AG20443 (cell line): ENCODE results near the gene C1QL1.

ENCODE experiments used
- DNase-seq: peaks from one replicate; pipeline ENCODE4 v3.0.0; 2012; ENCODE audit warnings: low spot score, mixed read lengths

C1QL1 gene

DNA sequence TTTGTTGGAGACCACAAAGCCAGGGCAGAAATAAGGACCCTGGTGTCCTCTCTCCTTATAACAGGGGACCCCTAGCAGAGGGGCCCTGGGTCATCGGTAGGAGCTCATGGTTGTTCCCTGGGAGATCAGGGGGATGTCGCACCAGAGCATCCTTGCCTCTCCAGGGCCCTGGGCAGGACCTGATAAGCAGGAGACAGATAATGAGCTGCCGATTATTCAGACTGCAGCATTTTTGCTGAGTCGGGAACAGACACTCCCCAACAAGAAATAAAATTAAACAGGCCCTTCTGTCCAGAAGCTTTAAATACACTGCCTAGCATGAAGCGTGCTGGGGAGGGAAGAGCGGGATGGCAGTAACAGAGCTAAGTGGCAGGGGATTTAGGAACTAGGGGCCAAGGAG lies 37.4 kb downstream of the C1QL1 start:
- DNase-seq, result no peak

DNA sequence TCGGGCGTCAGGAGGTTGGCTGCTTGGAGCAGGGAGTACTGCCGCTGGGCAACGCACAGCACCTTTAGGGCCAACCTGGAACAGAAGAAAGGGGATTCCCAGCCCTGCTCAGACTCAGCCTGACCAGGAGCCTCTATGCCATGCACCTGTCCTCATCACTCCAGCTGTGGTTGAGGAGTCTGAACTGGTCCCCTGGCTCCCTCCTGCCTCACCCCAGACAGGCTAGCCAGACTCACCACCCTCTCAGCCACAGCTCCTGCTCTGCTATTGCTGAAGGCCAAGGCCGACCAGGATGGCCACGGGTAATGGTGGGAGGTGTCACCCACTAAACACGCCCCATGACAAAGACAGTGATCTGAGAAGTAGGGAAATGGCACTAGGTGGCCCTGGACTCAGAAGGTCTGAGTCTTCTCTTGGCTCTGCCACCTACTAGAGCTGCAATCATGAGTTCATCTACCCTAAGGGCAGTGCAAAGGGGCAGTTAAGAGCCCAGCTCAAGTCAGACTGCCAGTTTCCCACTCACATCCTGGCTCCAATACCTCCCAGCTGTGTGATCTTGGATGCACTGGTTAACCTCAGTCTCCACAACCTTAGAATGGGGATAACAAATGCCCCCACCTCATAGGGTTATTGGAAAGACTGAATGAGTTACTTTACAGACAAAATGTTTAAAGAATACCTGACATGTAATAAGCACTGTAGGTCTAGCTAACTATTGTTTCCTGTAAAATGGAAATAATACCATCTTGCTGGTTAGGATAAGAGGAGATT lies 39.0 kb downstream of the C1QL1 start:
- DNase-seq, result no peak

DNA sequence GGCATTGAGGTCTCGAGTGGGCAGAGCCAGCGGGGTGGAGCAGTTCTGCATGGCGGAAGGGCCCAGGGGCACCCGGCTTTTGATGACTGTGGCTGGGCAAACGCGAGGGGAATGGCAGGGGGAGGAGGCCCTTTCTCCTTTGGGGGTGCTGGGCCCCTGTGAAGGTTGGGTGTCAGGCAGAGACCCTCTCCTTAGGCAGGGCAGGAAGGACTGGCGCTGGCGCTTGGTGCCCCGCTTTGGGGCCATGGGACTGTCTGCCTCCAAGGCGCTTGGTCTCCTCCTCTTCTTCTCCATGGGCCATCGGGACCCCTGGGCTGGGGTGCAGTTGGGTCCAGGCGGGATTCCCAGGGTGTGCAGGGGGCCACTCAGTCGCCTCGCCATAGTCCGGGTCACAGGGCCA lies 40.0 kb downstream of the C1QL1 start:
- DNase-seq, result no peak

DNA sequence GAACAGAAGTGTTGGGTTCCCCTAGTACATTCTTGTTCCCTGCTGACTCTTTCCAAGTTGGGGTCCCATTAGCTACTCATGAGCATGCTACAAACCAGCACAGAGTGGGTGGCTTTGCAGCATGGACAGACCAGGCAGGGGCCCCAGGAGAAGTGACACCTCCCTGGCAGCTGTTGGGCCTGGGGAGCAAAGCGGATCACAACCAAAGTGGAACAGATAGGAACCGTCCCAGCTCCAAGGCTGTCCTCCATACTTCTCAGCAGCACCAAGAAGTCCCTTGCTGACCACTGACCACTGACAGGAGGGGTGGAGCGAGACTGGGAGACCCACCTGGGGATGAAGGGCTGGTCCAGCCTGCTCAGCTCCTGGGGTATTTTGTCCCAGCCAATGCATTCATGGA lies 40.4 kb downstream of the C1QL1 start:
- no peak for DNase-seq

DNA sequence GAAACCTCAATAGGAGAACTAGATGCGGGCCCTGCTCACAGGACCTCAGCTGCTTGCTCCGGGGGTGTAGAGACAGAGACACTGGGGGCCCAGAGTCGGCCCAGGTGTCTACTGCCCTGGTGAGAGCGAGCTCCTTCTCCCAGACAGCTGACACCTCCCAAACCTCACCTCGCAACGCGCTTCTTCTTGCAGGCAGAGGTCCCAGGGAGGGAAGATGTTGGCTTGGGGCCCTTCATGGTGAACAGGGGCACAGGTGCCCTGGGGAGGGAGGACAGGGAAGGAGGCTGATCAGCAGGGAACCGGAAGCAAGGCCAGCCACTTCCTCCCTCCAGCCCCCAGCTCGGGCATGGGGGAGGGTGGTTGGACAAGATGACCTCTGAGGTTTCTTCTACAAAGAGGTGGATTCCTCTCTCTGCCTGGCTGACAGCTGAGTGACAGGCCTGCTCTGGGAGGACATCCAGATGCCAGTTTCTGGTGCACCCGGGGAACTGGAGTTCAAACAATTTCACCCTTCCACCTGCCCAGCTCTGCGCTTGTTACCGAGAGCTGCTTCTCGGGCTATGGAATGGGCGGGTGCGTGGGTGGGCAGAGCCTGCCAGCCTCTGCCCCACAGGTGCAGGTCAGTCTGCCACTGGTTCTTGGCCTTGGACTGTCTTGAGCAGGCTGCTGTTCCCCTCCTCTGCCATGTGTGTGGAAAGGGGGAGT lies 41.1 kb downstream of the C1QL1 start:
- DNase-seq, result no peak

DNA sequence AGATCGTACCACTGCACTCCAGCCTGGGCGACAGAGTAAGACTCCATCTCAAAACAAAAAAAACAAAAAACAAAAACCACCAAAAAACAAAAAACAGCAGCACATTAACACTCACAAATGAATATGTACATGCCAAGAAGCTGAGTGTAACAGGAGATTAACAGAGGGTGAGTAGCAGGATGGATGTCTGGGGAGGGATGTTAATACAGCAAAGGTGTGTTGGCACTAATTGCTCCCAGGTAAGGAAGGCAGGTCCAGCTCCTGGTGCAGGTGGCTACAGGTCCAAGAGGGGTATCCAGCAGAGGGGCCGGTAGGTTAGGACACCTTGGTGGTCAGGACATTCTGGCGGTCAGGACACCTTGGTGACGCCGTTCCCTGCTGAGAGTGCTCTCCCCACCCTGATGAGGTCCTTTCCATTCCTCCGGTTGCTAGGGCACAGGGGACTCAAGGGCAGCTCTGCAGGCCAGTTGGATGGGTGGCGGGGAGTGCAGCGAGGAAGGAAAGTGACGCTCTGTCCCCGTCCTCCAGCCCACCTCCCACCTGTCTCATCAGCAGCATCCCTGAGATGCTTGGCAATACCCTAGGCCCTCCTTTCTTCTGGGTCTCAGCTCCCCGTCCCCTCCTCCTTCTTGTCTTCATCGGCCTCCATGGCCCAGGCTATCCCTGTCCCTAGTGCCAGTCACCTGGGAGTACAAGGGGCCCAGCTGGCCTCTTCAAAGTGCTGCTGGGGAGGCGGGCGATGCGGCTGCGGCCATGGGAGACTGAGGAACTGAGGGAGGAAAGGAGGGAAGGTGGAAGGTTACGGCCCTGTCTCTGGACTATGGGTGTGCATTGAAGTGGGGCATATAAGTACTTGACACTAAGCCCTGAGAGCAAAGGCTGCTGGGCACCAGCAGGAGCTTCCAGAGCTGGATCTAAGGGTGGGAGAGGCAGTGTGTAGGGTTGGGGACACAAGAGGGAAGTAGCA lies 42.1 kb downstream of the C1QL1 start:
- DNase-seq, result no peak

DNA sequence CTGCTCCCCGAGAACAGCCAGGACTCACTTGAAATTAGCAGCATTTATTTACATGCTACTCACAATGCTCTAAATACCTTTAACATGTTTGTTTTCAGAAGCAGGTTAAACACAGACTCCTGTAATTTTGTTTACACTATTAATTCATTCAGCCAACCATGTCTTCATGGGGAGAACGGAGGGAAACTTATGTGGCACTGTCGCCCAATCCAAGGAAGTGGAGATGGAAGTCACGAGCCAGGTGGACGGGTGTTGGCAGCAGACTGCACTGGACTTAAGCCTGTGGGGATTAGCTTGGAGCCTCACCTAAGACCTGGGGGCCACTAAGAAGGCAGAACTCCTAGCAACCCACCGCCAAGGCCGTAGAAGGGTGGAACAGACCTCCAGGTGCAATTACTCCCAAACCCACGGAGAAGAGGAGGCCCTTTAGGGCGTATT lies 44.0 kb downstream of the C1QL1 start:
- no peak for DNase-seq

DNA sequence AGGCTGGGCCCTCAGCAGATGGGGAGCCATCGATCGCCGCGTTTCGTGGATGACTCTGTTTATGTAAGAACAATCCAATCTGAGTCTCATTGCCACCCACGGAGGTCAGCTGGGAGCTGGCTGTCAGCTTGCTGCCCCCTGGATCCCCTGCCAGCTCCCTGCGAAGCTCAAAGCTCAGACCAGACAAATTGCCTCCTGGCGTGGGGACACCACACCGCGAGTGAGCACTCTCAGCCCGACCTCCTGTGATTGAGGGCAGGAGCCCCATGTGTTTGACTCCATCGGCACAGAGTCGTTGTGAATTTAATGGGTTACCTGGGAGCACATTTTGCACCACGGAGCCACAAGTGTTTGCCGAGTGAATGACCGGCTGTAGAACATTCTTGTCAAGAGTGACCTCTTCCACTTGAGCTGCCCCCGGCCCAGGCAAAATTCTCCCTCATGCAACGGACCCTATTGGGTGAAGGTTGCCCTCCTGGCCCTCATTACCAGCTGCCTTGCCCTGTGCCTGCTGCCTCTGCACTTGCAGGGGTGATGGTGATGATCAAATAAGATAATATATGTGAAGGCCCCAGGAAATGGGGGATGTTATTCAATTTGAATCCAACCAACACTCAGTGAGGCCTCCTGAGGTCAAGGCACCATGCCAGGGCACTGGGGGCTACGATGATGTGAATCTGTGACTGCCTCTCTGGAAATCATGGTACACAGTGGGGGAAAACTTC lies 45.2 kb downstream of the C1QL1 start:
- DNase-seq, result no peak

DNA sequence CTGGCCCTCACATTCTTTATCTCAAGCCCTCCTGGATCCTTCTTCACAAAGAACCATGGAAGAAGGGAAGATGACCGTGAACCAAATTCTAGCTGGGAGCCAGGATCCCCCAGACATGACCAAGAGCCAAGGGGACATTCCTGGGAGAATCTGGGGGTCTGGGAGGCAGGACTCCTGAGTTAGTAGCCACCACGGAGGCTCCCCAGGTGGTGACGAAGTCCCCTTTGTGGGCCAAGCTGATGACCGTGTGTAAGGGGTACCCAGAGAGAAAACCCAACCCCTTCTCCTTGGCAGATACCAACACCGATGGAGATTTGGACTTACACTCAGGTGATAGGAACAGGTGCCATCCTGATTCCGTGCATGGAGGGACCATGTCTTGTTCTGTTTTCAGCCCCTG lies 46.0 kb downstream of the C1QL1 start:
- no peak for DNase-seq

DNA sequence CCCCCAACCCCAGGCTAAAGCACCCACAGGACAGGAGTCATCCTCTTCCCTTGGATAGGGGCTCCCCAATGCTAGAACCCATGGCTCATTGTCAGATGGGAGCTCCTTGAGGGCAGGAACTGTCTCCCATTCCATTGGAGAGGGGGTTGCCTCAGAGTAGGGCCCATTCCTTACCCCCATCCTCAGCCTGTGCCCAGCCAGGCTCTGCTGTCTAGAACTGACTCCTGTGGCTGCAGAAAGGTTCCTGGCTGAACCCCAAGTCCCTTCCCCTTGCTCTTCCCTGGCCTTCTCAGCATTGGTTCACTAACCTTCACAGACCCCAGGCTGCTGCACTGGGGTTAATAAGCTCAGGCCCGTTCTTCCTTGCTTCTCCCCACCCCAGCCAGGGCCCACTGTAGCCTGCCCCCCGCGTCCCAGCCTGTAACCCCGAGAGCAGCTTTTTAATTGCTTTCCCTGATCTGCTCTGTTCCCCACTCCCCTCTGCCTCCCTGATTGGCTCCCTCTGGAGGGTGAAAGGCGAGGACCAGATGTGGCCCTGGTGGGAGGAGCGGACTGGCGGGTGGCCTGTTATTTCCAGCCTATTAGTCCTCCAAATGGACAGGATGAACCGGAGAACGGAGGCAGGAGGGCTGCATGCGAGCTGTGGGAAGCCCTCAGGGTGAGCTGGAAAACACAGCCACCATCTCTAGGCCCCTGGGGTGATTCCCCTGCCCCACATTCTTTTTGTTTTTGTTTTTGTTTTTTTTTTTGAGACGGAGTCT lies 46.8 kb downstream of the C1QL1 start:
- DNase-seq, result no peak

DNA sequence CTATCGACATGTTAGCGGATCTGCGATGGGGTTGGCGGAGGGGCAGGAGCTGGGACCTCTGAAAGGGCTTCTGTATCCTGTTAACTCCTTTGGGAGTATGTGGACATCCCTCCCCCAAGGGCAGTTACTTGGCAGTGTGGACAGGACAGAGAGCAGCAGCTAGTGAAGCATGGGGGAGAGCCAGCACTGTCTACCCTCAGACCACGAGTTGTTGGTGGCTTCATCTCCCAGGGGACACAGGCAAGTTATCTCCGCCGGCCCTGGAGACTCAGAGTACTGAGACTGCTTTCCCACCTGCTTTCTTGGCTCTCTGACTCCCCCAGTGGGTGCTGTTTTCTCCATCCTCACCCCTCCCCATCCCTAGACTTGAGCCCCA lies 47.5 kb downstream of the C1QL1 start:
- DNase-seq, result no peak

DNA sequence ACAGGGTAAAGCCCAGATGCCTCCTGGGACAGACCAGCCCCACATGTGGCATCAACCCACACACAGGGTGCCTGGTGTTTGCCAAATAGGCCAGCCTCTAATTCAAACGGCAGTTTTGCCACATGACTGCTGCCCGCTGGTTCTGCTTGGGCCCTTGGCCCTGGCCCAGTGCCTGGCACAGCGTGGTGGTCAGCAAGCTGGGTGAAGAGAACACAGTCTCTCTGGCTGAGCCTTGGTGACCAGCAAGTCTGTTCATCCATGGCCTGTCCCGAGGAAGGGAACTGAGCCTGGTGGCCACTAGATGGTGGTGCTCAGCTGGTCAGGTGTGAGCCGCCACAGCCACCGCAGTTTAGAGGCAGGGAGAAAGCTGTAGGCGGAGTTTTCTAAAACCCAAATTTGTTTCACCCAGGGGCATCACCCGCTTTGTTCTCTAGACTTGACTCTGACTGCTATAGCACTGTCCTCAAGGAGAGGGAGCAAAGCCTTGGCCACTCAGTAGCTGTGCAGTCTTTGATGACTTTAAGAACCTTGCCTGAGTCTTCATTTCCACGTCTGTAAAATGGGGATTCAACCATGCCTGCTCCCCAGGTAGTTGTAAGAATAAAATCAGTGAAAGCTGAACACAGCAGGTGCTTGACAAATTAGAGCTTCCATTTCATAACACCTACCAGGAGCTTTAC lies 48.1 kb downstream of the C1QL1 start:
- DNase-seq, result peak; percentile 93

DNA sequence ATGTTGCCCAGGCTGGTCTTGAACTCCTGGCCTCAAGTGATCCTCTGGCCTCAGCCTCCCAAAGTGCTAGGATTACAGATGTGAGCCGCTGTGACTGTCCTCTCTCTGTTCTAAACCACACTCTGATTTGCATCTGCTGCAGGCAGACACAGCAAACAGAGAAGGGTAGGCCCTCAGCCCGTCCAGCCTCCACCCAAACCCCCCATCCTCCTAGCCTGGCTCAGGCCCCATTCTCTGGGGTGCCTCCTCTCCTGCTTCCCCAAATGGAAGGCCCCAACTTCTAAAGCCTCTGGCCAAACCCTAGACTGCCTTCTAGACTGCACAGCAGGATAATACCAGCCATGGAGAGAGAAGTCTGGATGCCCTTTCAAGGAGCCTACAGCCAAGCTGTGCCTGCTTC lies 48.7 kb downstream of the C1QL1 start:
- no peak for DNase-seq

DNA sequence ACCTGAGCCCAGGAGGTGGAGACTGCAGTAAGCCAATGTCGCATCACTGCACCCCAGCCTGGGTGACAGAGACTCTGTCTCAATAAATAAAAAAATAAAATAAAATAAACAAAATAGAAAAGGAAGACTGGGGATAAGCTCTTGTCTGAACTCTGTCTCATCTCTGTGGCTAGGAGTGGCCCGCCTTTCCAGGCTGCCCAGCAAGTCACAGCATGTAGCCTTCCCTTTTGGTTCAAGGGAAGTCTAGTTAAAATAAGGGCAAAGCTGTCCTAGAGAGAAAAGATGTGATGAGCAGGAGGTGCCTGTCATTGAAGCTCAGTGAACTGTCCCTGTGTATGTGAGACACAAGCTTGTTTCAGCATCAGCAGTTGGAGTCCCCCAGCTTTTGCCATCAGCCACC lies 50.1 kb downstream of the C1QL1 start:
- DNase-seq, result no peak

DNA sequence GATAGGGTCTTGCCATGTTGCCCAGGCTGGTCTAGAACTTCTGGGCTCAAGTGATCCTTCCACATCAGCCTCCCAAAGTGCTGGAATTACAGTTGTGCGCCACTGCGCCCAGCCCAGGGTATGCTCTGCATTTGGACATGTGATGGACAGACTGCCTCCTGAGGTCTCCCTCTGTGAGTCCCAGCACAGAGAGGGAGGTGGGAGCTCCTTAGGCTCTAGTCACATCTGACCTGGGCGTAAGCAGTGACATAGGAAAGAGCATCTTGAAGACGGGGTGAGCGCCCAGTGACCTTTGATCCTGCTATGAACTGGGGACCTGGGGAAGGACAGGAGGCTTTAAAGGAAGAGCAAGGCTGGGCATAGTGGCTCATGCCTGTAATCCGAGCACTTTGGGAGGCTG lies 50.6 kb downstream of the C1QL1 start:
- DNase-seq, result no peak

DNA sequence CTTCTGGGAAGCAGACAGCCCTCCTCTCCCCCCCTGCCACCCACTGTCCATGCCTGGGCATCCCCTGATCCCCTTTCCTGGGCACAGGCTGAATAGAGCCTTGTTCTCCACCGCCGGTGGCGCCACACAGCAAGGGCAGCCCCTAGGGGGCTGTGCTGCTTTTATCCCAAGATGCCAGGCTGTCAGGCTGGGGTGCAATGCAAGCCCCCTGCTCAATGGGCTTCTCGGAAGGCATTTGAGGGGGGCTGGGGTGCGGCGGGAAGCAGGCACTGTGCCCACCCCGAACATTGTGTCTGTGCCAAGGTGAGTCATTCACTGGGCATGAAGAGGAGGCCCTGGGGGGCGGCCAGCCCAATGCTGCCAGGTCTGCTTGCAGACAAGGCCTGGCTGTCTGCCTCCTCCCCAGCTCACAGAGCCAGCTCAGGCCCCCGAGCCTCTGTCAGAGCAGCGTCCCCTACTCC lies 51.3 kb downstream of the C1QL1 start:
- DNase-seq, result peak; percentile 64

DNA sequence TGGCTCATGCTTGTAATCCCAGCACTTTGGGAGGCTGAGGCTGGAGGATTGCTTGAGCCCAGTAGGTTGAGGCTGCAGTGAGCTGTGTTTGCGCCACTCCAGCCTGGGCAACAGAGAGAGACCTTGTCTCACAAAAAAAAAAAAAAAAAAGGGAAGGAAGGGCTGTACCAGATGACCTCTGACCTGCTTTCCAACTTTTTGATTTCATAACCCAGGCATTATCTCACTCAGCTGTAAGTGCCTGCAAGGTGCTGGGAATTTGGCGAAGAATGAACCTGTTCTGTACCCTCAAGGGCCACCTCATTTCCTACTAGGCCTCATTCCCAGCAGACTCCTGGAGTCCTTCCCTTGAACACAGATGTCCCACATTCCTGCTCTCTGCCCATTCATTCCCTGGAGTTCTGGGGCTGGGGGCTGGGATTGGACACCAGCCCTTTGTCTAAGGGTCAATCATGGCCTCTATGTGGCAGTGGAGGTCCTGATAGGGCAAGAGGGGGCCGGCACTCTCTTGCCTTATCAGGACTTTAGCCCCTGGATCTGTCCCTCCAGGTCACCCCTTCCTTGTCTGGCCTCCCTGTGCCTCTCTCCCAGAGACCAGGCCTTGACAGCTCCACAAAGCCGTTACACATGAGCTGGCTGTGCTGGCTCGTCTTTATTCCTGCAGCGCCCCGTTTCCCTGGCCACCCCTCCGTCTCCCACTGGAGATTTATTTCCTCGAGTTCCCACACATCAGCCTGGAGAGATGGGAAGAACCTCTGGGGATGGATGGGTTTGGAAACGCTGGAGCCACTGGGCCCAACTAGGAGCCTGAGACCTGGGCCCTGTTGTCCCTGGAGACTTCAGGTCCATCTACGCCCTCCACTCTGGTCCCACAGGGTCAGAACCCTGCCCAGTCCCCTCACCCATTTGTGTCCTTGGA lies 52.0 kb downstream of the C1QL1 start:
- DNase-seq, result peak; percentile 19

DNA sequence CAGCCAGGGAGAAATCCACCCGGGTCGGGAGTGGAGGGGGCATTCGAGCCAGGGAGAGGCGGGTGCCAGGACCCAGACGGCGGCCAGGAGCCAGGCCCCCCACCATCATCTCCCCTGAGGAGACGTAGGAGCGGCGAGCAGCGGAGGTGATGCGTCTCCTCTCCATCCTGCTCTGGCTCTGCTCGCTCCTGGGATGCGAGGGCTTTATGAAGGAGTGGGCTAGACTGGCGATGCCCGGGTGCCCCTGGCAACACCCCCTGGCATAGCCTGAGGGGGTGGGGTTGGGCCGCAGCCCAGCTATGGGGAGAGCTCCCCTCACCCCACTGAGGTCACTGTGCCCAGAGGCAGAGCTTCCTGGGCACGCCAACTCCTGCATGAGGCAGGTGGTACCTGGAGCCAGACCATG lies 52.8 kb downstream of the C1QL1 start, which contains the start of gene GFAP:
TSS of gene GFAP (minus strand) at position 180 of the 406 bp plus-strand sequence. CDS start at position 166, 14 bp downstream.
- DNase-seq, result no peak

DNA sequence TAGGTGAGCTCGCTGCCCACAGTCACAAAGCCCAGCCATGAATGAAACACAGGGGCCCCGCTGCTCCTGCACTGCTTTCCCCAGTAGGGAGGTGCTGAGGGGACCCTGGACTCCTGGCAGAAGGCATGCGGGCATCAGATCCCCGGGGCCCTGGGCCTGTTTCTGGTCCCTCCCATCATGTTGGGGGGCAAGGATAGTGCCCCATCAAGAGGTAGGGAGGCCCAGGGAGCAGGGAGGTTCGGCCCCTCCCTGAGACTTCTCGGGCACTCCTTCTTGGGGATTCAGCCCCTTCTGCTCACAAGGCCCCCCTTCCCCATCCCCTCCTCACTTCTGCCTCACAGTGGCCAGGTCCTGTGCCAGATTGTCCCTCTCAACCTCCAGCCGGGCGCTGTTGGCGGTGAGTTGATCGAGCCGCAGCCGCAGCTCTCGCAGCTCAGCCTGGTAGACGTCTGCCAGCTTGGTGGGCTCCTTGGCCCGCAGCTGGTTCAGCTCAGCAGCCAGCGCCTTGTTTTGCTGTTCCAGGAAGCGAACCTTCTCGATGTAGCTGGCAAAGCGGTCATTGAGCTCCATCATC lies 53.3 kb downstream of the C1QL1 start:
- no peak for DNase-seq
